ENCODE data around the gene ETV3L.

The ETV3L gene

DNA sequence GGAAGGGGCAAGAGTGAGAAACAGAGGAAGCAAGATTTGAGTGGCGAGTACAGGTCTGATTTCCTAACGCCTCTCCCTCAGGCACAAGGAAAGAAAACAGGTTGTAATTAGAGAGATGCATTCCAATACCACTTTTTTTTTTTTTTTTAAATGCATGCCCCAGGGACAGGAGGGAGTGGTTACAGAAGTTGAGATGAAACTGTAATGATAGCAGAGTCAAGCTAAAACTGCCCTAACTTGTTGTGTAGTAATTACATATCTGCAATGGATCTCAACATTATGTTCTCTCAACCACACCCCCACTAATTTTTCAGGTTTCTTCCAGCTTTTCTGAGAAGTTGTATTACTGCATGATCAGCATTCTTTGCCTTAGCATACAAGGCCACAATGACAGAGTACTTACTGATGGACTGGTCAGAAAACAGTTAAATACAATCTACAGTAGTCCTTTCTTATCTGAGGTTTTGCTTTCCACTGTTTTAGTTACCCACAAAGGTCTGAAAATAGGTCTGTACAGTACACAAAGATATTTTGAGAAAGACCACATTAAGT is 33.1 kb upstream of the ETV3L start:
- DNase-seq (ENCODE audit: low read depth in 2 of 3, low spot score in 2 of 3): no peak

DNA sequence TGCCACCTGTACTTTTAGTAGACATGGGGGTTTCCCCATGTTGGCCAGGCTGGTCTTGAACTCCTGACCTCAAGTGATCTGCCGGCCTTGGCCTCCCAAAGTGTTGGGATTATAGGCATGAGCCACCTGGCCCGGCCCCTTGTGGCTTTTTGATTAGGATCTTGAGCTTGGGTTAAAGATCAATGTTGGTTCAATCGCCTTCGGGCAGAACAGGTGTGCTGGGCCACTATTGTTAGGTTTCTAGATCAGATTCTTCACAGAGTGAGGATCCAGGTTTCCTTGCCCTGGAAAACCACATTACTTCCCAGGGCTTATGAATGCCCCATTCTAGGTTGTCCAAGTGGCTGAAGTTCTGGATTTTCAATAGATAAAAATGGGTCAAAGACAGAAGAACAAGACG is 32.5 kb upstream of the ETV3L start:
- no peak for DNase-seq (ENCODE audit: low read depth in 2 of 3, low spot score in 2 of 3)

DNA sequence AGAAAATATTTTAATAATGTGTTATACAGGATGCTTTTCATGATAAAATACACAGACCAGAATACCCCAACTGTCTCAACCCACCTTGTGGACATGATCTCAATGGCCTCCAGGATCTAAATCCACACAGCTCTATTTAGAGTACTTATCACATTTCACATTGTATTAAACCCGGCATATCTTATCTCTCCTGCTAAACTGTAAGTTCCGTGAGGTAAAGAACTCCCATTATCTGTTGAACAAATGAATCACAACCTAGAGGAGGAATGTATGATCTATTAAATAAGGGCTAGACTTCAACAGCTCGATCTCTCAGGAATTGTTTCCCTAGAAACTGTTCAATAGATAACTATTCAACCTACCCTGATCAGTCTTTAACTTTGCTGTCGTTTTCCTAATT is 31.7 kb upstream of the ETV3L start:
- no peak for DNase-seq (ENCODE audit: low read depth in 2 of 3, low spot score in 2 of 3)

DNA sequence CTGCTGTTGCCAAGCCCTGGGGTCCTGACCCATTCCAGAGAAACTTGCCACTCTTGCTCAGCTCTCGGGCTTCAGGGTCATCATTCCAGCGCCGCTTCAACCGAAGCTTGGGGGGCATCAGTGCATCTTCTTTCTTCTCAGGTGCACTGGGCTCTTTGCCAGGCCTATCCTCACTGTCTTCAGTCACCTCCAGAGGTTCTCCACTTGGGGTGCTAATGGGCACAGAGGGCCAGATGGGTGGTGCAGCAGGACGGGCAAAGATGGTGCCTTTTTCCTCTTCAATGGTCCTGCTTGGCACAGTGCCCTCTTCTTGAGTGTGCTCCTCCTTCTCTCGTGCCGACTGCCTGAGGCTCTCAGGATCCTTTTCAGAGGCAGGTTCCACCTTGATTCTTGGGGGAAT is 25.2 kb upstream of the ETV3L start:
- no peak for DNase-seq (ENCODE audit: low read depth in 2 of 3, low spot score in 2 of 3)

DNA sequence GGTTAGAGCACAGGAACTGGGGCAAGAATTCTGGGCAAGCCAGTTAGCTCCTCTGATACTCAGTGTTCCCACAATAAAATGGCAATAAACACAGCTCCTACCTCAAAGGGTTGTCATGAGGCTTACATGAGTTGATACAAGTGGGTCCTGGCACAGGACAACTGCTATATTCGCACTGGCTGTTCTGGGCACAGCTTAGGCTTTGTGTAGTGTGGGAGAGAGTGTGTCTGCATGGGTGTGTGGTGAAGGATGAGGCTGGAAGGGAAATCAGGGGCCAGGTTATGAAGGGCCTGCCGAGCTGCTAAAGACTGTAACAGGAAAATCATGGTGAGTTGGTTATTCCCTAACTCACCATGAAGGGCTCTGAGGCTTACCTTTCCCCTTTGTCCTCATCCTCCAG is 19.8 kb upstream of the ETV3L start:
- no peak for DNase-seq (ENCODE audit: low read depth in 2 of 3, low spot score in 2 of 3)

DNA sequence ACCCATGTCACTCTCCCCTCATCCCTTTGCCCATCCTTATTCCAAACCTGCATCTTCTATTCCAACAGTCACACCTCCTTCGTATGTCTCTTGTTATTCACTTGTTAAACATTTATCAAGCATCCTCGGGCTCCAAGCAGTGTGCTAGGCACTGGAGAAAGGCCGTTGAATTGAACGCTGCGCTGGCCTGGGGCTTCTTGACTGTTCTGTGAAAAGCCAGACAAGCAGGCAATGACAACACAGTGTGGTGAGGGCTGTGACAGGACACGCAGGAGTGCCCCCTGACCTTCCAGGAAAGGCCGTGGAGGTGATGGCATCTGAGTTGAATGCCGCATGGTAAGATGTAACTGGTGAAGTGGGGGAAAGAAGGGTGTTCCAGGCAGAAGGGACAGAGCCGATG is 19.4 kb upstream of the ETV3L start:
- DNase-seq (ENCODE audit: low read depth in 2 of 3, low spot score in 2 of 3): no peak

DNA sequence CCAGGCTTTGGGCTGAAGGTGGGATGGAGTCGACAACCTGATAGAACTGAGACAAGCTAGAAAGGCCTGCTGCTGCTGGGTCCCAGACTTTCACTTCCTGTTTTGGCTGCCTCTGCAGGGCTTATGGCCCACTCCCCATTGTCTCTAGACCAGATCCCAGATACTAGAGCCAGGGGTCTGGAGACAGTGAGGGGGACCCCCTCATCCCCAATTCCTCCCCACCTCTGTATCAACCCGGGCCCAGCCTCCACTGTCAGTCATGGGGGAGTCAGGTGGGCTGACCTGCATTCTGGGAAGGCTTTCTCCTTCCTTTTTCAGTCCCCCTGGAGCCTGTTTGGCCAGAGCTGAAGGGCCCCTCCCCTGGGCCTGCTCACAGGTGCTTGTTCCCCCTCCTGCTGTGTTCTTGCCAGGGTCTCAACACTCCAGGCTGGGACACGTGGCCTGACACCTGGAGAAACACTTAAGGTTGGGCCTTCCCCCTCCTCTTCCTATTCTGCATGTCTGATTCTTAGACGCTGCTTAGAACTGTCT is 18.0 kb upstream of the ETV3L start:
- DNase-seq (ENCODE audit: low read depth in 2 of 3, low spot score in 2 of 3): no peak

DNA sequence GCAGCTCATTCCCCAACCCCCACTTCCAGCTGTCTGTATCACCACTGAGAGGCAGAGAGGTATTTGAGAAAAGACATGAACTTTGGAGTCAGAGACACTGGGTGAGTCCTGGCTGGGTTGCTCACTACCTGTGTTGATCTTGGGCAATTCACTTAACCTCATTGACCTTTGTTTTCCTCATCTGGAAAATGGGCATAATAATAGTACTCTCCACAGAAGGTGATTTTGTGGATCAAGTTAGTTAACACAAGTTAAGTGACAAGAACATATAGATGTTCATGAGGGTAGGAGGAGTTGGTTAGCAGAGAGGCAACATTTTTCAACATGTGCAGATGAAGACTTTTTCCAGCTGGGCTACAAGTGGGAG is 17.1 kb upstream of the ETV3L start:
- DNase-seq (ENCODE audit: low read depth in 2 of 3, low spot score in 2 of 3): no peak

DNA sequence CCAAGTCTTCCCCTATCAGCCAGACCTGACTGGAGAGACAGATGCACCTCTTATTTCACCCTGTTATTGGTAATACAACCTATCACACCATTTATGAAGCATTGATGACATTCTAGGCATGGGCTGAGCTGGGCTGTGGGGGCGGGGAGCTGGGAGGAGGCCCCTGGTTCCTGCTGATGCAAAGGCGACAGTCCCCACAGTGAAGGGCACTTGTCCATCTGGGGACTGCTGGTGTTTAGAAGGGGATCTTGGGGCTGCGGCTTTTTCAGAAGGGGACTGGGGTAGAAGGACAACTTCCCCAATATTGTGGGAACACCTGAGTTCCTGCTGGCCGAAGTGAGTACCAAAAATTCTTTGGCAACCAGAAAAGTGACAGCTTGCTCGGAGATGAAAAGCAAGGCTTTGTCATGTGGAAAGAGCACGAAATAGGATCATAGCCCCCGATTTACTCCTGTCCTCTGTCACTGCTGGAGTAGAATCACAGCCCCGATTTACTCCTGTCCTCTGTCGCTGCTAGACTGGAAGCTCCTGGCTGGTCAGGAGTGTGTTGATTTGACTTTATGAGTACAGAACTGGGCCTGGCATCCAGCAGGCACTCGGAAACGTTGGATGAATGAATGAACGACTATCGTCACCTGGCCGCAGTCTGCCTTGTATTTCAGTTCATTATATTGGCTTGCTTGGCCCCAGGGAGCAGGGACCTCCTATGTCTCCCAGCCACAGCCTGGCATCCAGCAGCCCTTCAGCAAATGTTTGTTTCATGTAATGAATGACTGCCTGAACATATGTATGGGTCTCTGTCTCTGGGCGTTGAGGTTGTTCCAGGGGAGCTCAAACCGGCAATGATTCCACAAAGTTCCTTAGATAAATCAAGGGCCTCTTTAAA is 16.5 kb upstream of the ETV3L start:
- no peak for DNase-seq (ENCODE audit: low read depth in 2 of 3, low spot score in 2 of 3)

DNA sequence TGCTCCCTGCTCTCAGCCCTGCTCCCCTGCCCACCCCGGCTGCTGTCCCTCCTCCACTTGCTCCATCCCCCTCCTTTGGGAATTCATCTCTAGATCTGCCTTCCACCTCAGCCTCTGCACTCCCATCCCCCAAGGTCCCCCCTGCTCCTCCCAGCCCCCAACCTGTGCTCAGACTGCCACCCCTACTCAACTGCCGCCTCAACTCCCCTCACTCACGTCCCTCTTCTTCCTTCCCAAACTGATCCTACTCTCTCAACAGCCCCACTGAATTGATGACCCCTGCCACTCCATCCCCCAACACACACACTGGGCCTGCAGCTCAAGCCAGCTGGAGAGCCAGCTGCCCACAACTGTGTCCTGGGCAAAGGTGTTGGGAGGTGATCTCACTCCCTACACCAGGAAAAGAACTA is 15.8 kb upstream of the ETV3L start:
- DNase-seq (ENCODE audit: low read depth in 2 of 3, low spot score in 2 of 3): no peak

DNA sequence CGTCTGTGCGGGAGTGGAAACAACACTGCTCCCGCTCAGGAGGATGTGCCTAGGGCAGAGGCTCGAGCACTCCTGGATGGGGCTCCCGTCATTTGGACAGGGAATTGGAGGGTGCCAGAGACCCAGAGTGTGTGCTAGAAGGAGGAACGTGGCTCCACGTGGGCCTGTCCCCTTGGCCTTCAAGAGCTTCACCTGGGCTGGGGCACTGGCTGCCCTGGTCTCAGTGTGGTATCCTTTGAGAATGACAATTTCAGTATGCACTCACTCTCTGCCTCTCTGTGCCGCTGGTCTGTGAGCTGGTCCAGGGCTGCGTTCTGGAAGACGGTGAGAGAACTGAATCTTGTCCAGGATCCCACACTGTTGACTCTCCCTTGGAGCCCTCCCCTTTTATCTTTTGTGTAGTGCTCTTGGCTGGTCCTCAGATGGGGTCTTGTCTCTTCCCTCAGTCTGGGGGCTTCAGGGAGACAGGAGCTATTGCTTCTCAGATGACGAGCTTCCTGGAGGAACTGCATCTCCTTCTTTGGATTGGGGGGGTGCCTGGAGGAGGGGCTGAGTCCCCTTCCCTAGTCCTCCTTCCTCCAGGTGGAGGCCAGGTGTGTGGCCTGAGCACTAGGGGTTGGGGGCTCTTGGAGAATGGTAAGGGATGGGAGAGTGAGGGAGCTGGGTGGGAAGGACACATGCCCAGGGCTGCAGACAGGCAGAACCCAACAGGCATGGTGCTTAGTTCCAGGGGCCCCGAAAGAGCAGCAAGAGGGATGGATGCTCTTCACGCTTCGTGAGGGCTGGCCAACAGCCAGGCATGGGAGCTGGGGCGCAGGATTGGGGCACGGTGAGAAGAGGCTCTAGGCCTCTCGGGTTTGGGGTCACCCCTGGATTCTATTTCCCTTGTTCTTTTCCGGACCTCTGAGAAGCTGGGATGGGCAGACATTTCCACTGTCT is 14.8 kb upstream of the ETV3L start:
- no peak for DNase-seq (ENCODE audit: low read depth in 2 of 3, low spot score in 2 of 3)

DNA sequence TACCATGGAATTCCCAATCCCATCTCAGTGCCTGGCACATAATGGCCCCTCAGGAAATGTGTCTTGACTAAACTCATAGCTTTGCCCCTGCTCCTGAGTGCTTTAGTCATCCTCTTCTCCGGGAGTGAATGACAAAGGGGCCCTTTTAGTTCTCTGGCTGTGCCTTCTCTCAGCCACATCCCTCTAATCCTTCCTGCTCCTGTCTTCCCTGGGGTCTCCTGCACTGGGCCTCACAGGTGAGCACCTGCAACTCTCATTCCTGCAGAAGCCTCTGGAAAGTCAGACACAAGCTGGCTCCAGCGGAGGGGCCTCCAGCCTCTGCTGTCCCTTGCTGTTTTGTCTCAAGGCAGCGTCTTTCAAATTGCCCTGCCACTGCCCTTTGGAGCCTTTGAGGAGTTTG is 14.0 kb upstream of the ETV3L start:
- no peak for DNase-seq (ENCODE audit: low read depth in 2 of 3, low spot score in 2 of 3)

DNA sequence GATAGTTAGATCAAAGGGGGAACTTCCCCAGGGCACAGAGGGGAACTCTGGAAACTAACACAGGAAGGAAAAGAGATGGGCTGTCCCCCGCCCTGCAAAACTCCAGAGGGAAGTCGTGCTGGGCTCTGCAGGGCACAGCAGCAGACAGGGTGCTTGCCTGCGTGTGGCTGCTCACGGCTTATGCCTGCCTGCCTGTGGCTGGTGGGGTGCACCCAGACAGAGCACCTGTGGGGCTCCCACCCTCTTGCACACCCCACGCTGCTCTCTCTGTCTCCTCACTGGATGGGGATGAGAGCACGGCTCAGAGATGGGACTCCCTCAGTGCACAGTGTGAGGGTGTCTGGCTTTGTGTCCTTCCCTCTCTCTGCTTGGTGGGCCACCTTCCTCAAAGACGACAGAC is 13.5 kb upstream of the ETV3L start:
- DNase-seq (ENCODE audit: low read depth in 2 of 3, low spot score in 2 of 3): no peak

DNA sequence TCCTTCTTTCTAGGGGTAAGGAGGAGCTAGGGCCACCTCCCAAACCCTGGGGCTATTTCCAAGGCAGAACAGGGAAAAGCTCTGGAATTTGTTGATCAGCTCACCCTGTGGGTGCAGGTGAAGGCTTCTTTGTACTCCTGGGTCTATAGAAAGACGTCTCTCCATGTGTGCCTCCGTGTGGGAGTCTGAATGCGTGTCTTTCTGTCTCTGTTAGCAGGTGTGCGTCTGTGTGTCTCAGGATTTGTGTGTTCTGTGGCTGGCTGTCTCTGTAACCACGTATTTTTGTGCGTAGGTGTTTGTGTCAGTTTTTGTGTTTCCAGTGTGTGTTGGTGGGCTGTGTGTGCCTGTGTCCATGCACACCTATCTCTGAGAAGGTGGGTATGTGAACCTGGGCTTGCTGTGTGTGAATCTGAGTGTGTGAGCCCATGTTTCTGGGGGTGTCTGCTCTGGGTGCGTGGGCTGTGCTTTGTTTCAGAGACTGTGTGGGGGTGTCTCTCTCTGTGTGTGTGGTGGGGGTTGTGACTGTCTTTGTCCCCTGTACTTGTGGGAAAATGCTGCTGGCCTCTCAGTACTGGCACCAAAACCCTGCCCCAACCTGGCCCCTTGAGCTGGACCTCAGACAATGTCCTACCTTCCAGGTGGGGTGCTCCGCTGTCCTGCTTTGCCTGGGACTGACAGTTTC is 12.7 kb upstream of the ETV3L start:
- DNase-seq (ENCODE audit: low read depth in 2 of 3, low spot score in 2 of 3): no peak

DNA sequence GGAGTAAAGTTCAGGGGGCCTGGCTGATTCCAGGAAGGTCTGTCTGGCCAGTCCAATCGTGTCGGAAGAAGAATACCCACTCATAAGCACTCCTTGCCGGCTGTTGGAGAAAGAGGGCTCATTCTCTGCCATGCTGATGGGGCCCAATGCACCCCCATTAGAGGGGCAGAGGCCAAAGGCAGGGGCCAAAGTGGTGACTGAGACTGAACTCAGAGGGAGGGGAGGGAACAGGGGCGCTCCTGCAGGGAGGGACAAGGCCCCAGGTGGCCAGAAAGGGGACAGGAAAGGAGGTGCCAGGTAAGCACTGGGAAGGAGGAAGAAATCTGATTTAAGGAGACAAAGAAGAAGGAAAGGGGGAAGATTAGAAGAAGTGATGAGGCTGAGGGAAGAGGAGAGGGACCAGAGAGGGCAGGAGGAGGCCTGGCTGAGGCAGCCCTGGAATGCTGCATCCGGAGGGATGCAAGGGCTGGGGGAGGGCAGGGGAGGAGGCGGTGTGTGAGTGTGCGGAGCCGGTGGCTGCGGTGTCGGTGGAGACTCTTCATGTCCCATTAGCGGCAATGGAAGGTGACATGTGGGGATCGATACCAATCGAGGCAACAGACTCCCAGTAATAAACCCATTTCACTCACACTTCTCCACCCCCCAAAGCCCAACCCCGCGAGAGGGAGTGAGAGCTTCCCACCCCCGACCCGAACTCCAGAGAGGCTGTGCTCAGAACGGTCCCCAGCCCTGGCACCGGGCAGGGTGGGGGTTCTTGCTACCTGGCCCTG is 12.0 kb upstream of the ETV3L start:
- no peak for DNase-seq (ENCODE audit: low read depth in 2 of 3, low spot score in 2 of 3)

DNA sequence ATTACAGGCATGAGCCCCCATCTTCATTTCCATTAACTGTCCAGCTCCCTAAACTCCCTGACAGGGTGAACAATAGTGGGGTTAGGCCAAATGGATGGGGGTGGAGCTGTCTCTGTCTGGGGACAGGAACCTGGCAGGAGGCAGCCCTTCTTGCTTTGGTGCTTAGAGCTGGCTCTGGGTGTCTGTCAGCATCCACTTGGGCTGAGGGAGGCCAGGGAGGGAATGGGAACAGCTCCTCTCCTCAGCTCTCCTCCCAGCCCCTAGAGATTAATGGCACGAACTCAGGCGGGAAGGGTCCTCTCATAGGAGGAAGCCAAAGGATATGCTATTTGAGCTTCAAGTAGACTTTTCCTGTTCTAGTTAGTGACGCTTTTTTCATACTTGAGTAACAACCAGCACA is 11.1 kb upstream of the ETV3L start:
- DNase-seq (ENCODE audit: low read depth in 2 of 3, low spot score in 2 of 3): no peak

DNA sequence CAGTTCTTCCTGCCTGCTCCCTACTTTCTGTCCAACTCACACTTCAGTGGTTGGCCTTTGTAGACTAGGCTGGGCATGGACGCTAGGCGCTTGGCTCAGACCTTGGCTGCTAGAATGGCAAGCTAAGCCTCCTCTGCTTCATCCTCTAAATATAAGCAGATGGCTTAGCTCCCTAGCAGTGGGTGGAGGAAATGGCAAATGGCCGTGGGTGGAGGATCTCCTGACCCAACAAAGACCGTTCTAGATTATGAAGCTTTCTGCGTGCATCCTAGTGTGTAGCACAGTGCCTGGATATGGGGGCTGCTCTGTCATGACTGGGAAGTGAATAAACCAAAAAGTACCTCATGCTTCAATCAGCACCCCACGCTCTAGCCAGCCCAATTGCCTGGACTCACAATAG is 10.4 kb upstream of the ETV3L start:
- DNase-seq (ENCODE audit: low read depth in 2 of 3, low spot score in 2 of 3): no peak

DNA sequence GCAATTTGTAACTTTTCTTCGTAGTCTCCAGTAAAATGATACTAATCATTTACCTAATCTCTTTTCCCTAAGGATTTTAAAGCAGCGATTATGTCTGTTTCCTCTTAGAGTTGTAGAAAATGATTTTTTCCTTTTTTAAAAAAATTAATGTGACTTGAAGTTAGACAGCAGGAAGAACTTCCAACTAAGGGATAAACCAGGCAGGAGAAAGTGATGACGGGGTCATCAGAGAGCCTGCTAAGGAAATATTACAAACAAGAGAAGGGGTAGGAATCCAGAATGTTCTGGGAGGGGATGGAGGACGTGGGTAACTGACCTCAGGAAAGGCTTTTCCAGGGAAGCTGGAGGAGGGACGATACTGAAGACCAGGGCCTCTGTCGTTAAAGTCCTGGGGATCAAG is 8.8 kb upstream of the ETV3L start:
- no peak for DNase-seq (ENCODE audit: low read depth in 2 of 3, low spot score in 2 of 3)

DNA sequence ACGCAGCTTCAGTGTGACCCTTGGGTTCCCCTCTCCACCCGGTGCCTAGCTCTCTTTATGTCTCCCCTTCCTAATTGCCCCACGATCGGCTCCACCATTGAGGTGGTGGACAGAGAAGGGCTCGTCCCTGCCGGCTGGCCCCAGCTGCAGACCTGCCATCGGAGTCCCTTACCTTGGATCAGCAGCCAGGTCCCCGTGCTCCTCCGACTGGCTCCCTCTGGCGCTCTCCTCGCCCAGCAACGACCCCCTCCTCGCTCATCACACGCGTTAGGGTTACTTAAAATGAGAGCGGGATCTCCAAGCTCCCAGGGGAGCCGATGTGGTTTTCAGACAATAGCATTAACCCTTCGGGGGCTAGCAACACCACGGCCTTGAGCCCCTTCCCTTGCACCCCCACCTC is 8.1 kb upstream of the ETV3L start:
- DNase-seq (ENCODE audit: low read depth in 2 of 3, low spot score in 2 of 3): no peak

DNA sequence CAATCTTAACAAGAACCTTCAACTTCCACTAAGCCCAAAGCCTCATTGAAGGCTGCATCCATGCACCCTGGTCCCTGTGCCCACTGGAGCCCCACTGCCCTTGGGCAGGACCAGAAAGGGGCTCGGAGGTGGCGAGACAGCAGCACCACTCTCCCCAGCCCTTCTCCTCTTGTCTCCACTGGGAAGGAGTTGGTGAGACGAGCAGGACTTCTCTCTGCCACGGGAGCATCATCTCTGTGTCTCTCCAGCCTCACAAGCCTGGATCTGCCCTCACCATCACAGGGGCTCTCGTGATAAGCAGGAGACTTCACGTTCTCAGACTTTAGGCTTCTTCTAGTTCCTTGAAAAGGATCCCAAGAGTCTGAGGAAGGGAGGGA is 7.2 kb upstream of the ETV3L start:
- no peak for DNase-seq (ENCODE audit: low read depth in 2 of 3, low spot score in 2 of 3)

Measured in activated CD8-positive, alpha-beta memory T cell treated with anti-CD3 and anti-CD28 coated beads for 48 hours (primary cell).